Stomach (tissue), 4 donors: Measurements from ENCODE around the gene MEIG1.

Experiments
- EP300 ChIP-seq: sonication (generic); formaldehyde crosslinking; IDR thresholded peaks from one replicate; pipeline ENCODE4 v1.6.1; 2017; ENCODE audit warnings: antibody characterized with exemption
- TF ChIP-seq, protein P1 (sequence below), 7 experiments: fragments of 450-650 bp in 4 of 7; fragments of 200-600 bp in 3 of 7; sonication (generic) in 3 of 7; IDR thresholded peaks; one replicate each; pipeline ENCODE4 v1.5.1; 2016 to 2019; ENCODE audit warnings: antibody characterized with exemption in 7 of 7, control low read depth in 2 of 7, mild to moderate bottlenecking in 1 of 7

DNA sequence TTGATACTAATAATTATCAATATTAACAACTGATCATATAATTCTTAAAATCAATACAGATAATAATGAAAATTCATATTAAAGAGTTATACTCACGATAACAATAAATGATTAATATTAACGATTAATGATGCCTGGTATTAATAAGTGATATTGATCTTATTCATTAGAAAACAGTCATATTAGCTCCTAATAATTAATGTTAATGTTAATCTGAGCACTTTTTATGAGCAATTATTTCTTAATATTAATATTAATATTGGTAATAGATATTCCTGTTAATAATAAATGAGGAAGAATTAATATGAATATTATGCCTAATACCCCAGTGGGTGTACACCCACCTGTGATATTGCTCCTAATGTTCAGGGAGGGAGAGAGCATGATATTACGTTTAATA is 23.6 kb downstream of the MEIG1 start:
- TF ChIP-seq, protein P1, sequence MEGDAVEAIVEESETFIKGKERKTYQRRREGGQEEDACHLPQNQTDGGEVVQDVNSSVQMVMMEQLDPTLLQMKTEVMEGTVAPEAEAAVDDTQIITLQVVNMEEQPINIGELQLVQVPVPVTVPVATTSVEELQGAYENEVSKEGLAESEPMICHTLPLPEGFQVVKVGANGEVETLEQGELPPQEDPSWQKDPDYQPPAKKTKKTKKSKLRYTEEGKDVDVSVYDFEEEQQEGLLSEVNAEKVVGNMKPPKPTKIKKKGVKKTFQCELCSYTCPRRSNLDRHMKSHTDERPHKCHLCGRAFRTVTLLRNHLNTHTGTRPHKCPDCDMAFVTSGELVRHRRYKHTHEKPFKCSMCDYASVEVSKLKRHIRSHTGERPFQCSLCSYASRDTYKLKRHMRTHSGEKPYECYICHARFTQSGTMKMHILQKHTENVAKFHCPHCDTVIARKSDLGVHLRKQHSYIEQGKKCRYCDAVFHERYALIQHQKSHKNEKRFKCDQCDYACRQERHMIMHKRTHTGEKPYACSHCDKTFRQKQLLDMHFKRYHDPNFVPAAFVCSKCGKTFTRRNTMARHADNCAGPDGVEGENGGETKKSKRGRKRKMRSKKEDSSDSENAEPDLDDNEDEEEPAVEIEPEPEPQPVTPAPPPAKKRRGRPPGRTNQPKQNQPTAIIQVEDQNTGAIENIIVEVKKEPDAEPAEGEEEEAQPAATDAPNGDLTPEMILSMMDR (IDR thresholded peaks at IDR 0.05) = no peak
- no peak for TF ChIP-seq EP300
